ENCODE measurements around the gene FOXL1.

Gene FOXL1

GRCh38 chr16:86620184-86620583 is 41.8 kb downstream of the FOXL1 start:
- Histone ChIP-seq H3K9ac (ENCODE audit: low read depth, low read length) (no peak overlapping the region), H3K36me3 (ENCODE audit: insufficient read depth, low read length) (no peaks in the 10 kb centered on the region), H3K9me3 (replicated peaks; ENCODE audit: low read length) (no peaks in the 10 kb centered on the region), H3K27me3 (ENCODE audit: control insufficient read depth, insufficient read depth, low read length) (no peaks in the 10 kb centered on the region), H3K4me2 (ENCODE audit: low read length) (no peak overlapping the region), H3K4me3 (ENCODE audit: low read length) (no peak overlapping the region), H3K4me1 (ENCODE audit: control insufficient read depth, insufficient read depth, low read length) (no peaks in the 10 kb centered on the region)

GRCh38 chr16:86621966-86622365 is 43.6 kb downstream of the FOXL1 start:
- Histone ChIP-seq H3K4me2 (ENCODE audit: low read length) (no peak overlapping the region), H3K27me3 (ENCODE audit: control insufficient read depth, insufficient read depth, low read length) (no peaks in the 10 kb centered on the region), H3K9me3 (replicated peaks; ENCODE audit: low read length) (no peaks in the 10 kb centered on the region)

GRCh38 chr16:86622700-86623615 is 44.6 kb downstream of the FOXL1 start:
- no peaks in the 10 kb centered on the region for H3K4me1 ChIP-seq (ENCODE audit: control insufficient read depth, insufficient read depth, low read length)
- no peak overlapping the region for H3K4me3 ChIP-seq (ENCODE audit: low read length)
- no peak overlapping the region for H3K9ac ChIP-seq (ENCODE audit: low read depth, low read length)
- no peaks in the 10 kb centered on the region for H3K36me3 ChIP-seq (ENCODE audit: insufficient read depth, low read length)
- no peaks in the 10 kb centered on the region for H3K27me3 ChIP-seq (ENCODE audit: control insufficient read depth, insufficient read depth, low read length)
- H3K4me2 ChIP-seq (ENCODE audit: low read length) = no peak overlapping the region
- no peaks in the 10 kb centered on the region for H3K9me3 ChIP-seq (replicated peaks; ENCODE audit: low read length)

More at GRCh38 chr16:86621966-86622365, 43.6 kb downstream of the FOXL1 start:
- no peaks in the 10 kb centered on the region for H3K36me3 ChIP-seq (ENCODE audit: insufficient read depth, low read length)
- no peak overlapping the region for H3K9ac ChIP-seq (ENCODE audit: low read depth, low read length)
- H3K4me1 ChIP-seq (ENCODE audit: control insufficient read depth, insufficient read depth, low read length) = no peaks in the 10 kb centered on the region
- no peak overlapping the region for H3K4me3 ChIP-seq (ENCODE audit: low read length)

GRCh38 chr16:86625029-86625428 is 46.7 kb downstream of the FOXL1 start:
- Histone ChIP-seq H3K4me1 (ENCODE audit: control insufficient read depth, insufficient read depth, low read length) (no peaks in the 10 kb centered on the region), H3K9me3 (replicated peaks; ENCODE audit: low read length) (no peaks in the 10 kb centered on the region), H3K9ac (ENCODE audit: low read depth, low read length) (no peak overlapping the region), H3K36me3 (ENCODE audit: insufficient read depth, low read length) (no peaks in the 10 kb centered on the region), H3K4me3 (ENCODE audit: low read length) (no peak overlapping the region), H3K4me2 (ENCODE audit: low read length) (no peak overlapping the region), H3K27me3 (ENCODE audit: control insufficient read depth, insufficient read depth, low read length) (no peaks in the 10 kb centered on the region)

GRCh38 chr16:86625821-86626220 is 47.5 kb downstream of the FOXL1 start:
- no peak overlapping the region for H3K4me3 ChIP-seq (ENCODE audit: low read length)
- peaks cover 5% of the 10 kb centered on the region for H3K4me1 ChIP-seq (ENCODE audit: control insufficient read depth, insufficient read depth, low read length)
- no peak overlapping the region for H3K9ac ChIP-seq (ENCODE audit: low read depth, low read length)
- H3K27me3 ChIP-seq (ENCODE audit: control insufficient read depth, insufficient read depth, low read length) = no peaks in the 10 kb centered on the region
- H3K36me3 ChIP-seq (ENCODE audit: insufficient read depth, low read length) = no peaks in the 10 kb centered on the region
- H3K9me3 ChIP-seq (replicated peaks; ENCODE audit: low read length) = no peaks in the 10 kb centered on the region
- H3K4me2 ChIP-seq (ENCODE audit: low read length) = no peak overlapping the region

GRCh38 chr16:86626284-86626683 is 47.9 kb downstream of the FOXL1 start:
- H3K36me3 ChIP-seq (ENCODE audit: insufficient read depth, low read length) = no peaks in the 10 kb centered on the region
- no peak overlapping the region for H3K4me2 ChIP-seq (ENCODE audit: low read length)
- no peak overlapping the region for H3K4me3 ChIP-seq (ENCODE audit: low read length)
- H3K9ac ChIP-seq (ENCODE audit: low read depth, low read length) = no peak overlapping the region
- H3K9me3 ChIP-seq (replicated peaks; ENCODE audit: low read length) = no peaks in the 10 kb centered on the region
- H3K27me3 ChIP-seq (ENCODE audit: control insufficient read depth, insufficient read depth, low read length) = no peaks in the 10 kb centered on the region
- peaks cover 10% of the 10 kb centered on the region for H3K4me1 ChIP-seq (ENCODE audit: control insufficient read depth, insufficient read depth, low read length)

GRCh38 chr16:86626966-86627365 is 48.6 kb downstream of the FOXL1 start:
- Histone ChIP-seq H3K4me2 (ENCODE audit: low read length) (no peak overlapping the region), H3K36me3 (ENCODE audit: insufficient read depth, low read length) (no peaks in the 10 kb centered on the region), H3K9me3 (replicated peaks; ENCODE audit: low read length) (no peaks in the 10 kb centered on the region), H3K4me3 (ENCODE audit: low read length) (no peak overlapping the region), H3K27me3 (ENCODE audit: control insufficient read depth, insufficient read depth, low read length) (no peaks in the 10 kb centered on the region), H3K4me1 (ENCODE audit: control insufficient read depth, insufficient read depth, low read length) (peaks cover 17% of the 10 kb centered on the region), H3K9ac (ENCODE audit: low read depth, low read length) (no peak overlapping the region)

GRCh38 chr16:86628614-86629013 is 50.3 kb downstream of the FOXL1 start:
- Histone ChIP-seq H3K27me3 (ENCODE audit: control insufficient read depth, insufficient read depth, low read length) (no peaks in the 10 kb centered on the region), H3K4me2 (ENCODE audit: low read length) (no peak overlapping the region), H3K9ac (ENCODE audit: low read depth, low read length) (no peak overlapping the region), H3K4me3 (ENCODE audit: low read length) (no peak overlapping the region), H3K4me1 (ENCODE audit: control insufficient read depth, insufficient read depth, low read length) (peaks cover 25% of the 10 kb centered on the region), H3K36me3 (ENCODE audit: insufficient read depth, low read length) (no peaks in the 10 kb centered on the region), H3K9me3 (replicated peaks; ENCODE audit: low read length) (no peaks in the 10 kb centered on the region)

GRCh38 chr16:86630471-86630870 is 52.1 kb downstream of the FOXL1 start:
- no peak overlapping the region for H3K4me2 ChIP-seq (ENCODE audit: low read length)
- no peak overlapping the region for H3K4me3 ChIP-seq (ENCODE audit: low read length)
- H3K36me3 ChIP-seq (ENCODE audit: insufficient read depth, low read length) = no peaks in the 10 kb centered on the region
- H3K27me3 ChIP-seq (ENCODE audit: control insufficient read depth, insufficient read depth, low read length) = no peaks in the 10 kb centered on the region
- no peak overlapping the region for H3K9ac ChIP-seq (ENCODE audit: low read depth, low read length)
- H3K9me3 ChIP-seq (replicated peaks; ENCODE audit: low read length) = no peaks in the 10 kb centered on the region
- peaks cover 34% of the 10 kb centered on the region for H3K4me1 ChIP-seq (ENCODE audit: control insufficient read depth, insufficient read depth, low read length)

GRCh38 chr16:86631444-86631843 is 53.1 kb downstream of the FOXL1 start:
- H3K4me2 ChIP-seq (ENCODE audit: low read length) = peak overlapping the region; percentile 5
- H3K9ac ChIP-seq (ENCODE audit: low read depth, low read length) = peak overlapping the region; percentile 48
- H3K4me3 ChIP-seq (ENCODE audit: low read length) = peak overlapping the region; percentile 9
- H3K27me3 ChIP-seq (ENCODE audit: control insufficient read depth, insufficient read depth, low read length) = no peaks in the 10 kb centered on the region
- H3K36me3 ChIP-seq (ENCODE audit: insufficient read depth, low read length) = no peaks in the 10 kb centered on the region
- peaks cover 39% of the 10 kb centered on the region for H3K4me1 ChIP-seq (ENCODE audit: control insufficient read depth, insufficient read depth, low read length)
- H3K9me3 ChIP-seq (replicated peaks; ENCODE audit: low read length) = no peaks in the 10 kb centered on the region

Measured in skeletal muscle satellite cell (primary cell).